Smooth muscle cell (in vitro differentiated cells): ENCODE measurements around the gene PRR15L. TPM values are rescaled to one million over a fixed set of nuclear protein-coding genes. Genes with fewer than 3 reads are reported as not detected.

Experiments used
- DNase-seq: peaks from one replicate; lab custom pipeline; 2025; ENCODE audit not compliant: unreplicated experiment; lab: John Stamatoyannopoulos, UW
- H2AFZ ChIP-seq: fragments of 200-600 bp; sonication (generic); 2 replicates; pipeline ENCODE4 v1.6.0; 2016; ENCODE audit warnings: antibody characterized with exemption, low read depth, mild to moderate bottlenecking
- H3F3A ChIP-seq: fragments of 200-600 bp; sonication (generic); 2 replicates; pipeline ENCODE4 v1.6.0; 2017; ENCODE audit warnings: antibody characterized with exemption, low read depth
- H3K27ac ChIP-seq: fragments of 200-600 bp; sonication (generic); 2 replicates; pipeline ENCODE4 v1.5.1; 2016; ENCODE audit warnings: low read depth, mild to moderate bottlenecking
- H3K27me3 ChIP-seq: fragments of 200-600 bp; sonication (generic); 2 replicates; pipeline ENCODE4 v1.6.1; 2016; ENCODE audit warnings: low read depth, mild to moderate bottlenecking
- H3K36me3 ChIP-seq: fragments of 200-600 bp; sonication (generic); 2 replicates; pipeline ENCODE4 v1.5.1; 2016; ENCODE audit warnings: low read depth
- H3K4me1 ChIP-seq: fragments of 200-600 bp; sonication (generic); 2 replicates; pipeline ENCODE4 v1.5.1; 2016; ENCODE audit warnings: low read depth
- H3K4me2 ChIP-seq: fragments of 200-600 bp; sonication (generic); 2 replicates; pipeline ENCODE4 v1.6.0; 2016; ENCODE audit warnings: mild to moderate bottlenecking
- H3K4me3 ChIP-seq: fragments of 200-600 bp; sonication (generic); 2 replicates; pipeline ENCODE4 v1.5.1; 2016; ENCODE audit warnings: mild to moderate bottlenecking
- H3K79me2 ChIP-seq: fragments of 200-600 bp; sonication (generic); 2 replicates; pipeline ENCODE4 v1.6.0; 2016; ENCODE audit warnings: low read depth, mild to moderate bottlenecking
- H3K9ac ChIP-seq: fragments of 200-600 bp; sonication (generic); 2 replicates; pipeline ENCODE4 v1.6.0; 2016; ENCODE audit warnings: low read depth
- H3K9me3 ChIP-seq: fragments of 200-600 bp; sonication (generic); replicated peaks from 2 replicates; pipeline ENCODE4 v1.5.1; 2016; ENCODE audit warnings: low read depth
- H4K20me1 ChIP-seq: fragments of 200-600 bp; sonication (generic); 2 replicates; pipeline ENCODE4 v1.6.0; 2016; ENCODE audit warnings: low read depth
- WGBS: methylation state at CpG from one replicate; pipeline ENCODE4 v1.1.7; 2016; ENCODE audit warnings: low lambda C conversion rate; 5-methylcytosine and 5-hydroxymethylcytosine counted together
- polyA plus RNA-seq: library from polyadenylated mRNA; unstranded; fragments of >200 nt; fragmentation: Nextera tagmentation; extraction: Ambion mirVana; gene quantifications from 2 replicates; pipeline ENCODE4 v1.2.1, GENCODE V29; 2016
- total RNA-seq: library from RNA; depleted of rRNA; stranded (reverse); fragments of >200 nt; gene quantifications from 2 replicates; pipeline ENCODE4 v1.2.3, GENCODE V29; 2014
- TF ChIP-seq, protein P1 (sequence below): fragments of 200-600 bp; sonication (generic); IDR thresholded peaks from 2 replicates; pipeline ENCODE4 v1.5.1; 2017; ENCODE audit warnings: borderline replicate concordance, mild to moderate bottlenecking, antibody characterized with exemption; ENCODE audit not compliant: insufficient read depth, poor library complexity, severe bottlenecking

The PRR15L gene
- total and polyA plus RNA-seq, 2 experiments from 2014 or later = not detected

DNA sequence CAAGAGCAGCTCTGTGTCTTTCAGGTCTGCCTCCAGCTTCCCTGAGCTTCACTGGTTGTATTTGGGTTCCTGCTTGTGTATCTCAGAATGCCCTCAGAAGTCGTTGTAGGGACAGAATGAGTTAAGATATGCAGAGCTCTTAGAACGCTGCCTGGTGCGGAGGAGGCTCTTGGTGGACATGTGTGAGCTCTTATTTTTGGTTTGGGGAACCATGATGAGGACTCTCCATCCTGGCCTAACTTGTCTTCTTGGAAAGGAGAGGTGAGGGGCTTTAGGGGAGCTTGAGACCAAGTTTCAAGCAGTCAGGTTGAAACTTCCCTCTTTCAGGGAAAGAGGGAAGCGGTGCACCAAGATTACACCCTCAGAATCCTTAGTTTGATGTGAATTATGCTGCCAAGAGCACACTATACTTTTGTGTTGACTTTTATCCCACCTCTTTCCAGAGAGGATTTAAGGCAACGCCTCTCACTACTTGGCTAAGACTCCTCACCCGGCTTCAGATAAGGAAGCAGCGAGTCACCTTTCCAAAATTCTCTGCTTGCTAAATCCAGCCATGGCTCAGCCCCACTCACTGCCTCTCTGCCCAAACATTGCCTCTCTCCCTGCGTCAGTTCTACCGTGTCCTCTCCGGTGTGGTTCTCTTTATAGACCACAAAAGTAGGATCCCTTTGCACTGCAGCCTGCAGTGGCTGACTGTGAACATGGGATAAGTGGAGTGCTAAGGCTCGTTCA, 26.0 kb upstream of the PRR15L start:
- no peaks in the 10 kb centered on the region for H3K79me2 ChIP-seq
- no peak overlapping the region for H2AFZ ChIP-seq
- H3K36me3 ChIP-seq = no peaks in the 10 kb centered on the region
- no peaks in the 10 kb centered on the region for H3K9me3 ChIP-seq
- H3F3A ChIP-seq = peaks cover 6% of the 10 kb centered on the region
- H3K4me1 ChIP-seq = peaks cover 24% of the 10 kb centered on the region
- no peak overlapping the region for H3K27ac ChIP-seq
- no peak for DNase-seq
- H3K9ac ChIP-seq = no peak overlapping the region
- WGBS = 60% methylated on average over 11 of the region's 11 CpGs
- H3K27me3 ChIP-seq = no peaks in the 10 kb centered on the region
- TF ChIP-seq, protein P1, sequence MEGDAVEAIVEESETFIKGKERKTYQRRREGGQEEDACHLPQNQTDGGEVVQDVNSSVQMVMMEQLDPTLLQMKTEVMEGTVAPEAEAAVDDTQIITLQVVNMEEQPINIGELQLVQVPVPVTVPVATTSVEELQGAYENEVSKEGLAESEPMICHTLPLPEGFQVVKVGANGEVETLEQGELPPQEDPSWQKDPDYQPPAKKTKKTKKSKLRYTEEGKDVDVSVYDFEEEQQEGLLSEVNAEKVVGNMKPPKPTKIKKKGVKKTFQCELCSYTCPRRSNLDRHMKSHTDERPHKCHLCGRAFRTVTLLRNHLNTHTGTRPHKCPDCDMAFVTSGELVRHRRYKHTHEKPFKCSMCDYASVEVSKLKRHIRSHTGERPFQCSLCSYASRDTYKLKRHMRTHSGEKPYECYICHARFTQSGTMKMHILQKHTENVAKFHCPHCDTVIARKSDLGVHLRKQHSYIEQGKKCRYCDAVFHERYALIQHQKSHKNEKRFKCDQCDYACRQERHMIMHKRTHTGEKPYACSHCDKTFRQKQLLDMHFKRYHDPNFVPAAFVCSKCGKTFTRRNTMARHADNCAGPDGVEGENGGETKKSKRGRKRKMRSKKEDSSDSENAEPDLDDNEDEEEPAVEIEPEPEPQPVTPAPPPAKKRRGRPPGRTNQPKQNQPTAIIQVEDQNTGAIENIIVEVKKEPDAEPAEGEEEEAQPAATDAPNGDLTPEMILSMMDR = no peak
- no peak overlapping the region for H3K4me2 ChIP-seq
- no peak overlapping the region for H3K4me3 ChIP-seq
- H4K20me1 ChIP-seq = no peaks in the 10 kb centered on the region

DNA sequence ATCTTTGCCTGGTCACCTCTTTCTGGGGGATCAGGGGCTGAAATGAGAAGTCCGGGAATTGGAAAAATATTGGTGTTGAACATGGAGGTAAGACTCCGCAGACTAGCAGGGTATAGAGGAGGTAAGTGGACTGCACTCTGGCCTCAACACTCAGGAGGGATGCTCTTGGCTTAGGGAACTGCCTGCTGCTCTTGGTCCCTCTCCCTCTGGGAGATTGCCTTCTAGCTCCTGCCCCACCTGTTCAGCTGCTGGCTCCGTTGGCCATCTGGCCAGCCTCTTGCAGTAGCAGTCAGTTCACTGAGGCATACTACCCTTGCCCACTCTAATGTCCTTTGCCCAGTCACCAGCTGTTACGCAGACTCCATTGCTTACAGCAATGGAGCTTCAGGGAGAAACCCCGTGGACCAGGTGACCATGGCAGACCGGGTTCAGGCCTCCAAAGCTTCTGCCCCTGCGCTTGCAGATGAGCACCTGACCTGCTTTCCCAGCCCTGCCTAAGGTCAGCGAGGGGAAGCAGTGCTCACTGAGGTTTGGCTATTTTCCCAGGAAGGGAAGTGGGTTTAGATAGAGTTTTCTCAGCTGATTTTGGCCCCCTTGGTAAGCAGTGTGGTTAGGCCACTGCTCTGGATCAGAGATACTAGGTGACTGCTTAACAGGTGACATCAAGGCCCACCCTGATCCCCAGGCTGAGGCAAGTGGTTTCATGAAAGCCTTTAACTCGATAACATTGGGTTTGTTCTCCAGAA, 25.1 kb upstream of the PRR15L start:
- Histone ChIP-seq H3K9ac (no peak overlapping the region), H3K4me3 (no peak overlapping the region), H4K20me1 (no peaks in the 10 kb centered on the region), H3K36me3 (no peaks in the 10 kb centered on the region), H3K4me1 (peaks cover 21% of the 10 kb centered on the region), H3K27me3 (no peaks in the 10 kb centered on the region), H3K4me2 (no peak overlapping the region), H3F3A (peaks cover 4% of the 10 kb centered on the region), H3K9me3 (no peaks in the 10 kb centered on the region), H2AFZ (no peak overlapping the region), H3K27ac (no peak overlapping the region), H3K79me2 (no peaks in the 10 kb centered on the region)
- TF ChIP-seq, protein P1 = no peak
- DNase-seq = no peak
- WGBS = 96% methylated on average over 9 of the region's 9 CpGs

- H3K4me3 ChIP-seq = no peak overlapping the region
- DNase-seq = no peak
- no peak overlapping the region for H3K9ac ChIP-seq
- no peaks in the 10 kb centered on the region for H3K27me3 ChIP-seq
- TF ChIP-seq, protein P1 = no peak
- peaks cover 14% of the 10 kb centered on the region for H3K4me1 ChIP-seq
- no peak overlapping the region for H3K27ac ChIP-seq
- no peaks in the 10 kb centered on the region for H3K36me3 ChIP-seq
- no peaks in the 10 kb centered on the region for H3K9me3 ChIP-seq
- 56% methylated on average over 14 of the region's 14 CpGs for WGBS
- no peak overlapping the region for H2AFZ ChIP-seq
- no peaks in the 10 kb centered on the region for H3F3A ChIP-seq
- H3K79me2 ChIP-seq = no peaks in the 10 kb centered on the region
- no peak overlapping the region for H3K4me2 ChIP-seq
- H4K20me1 ChIP-seq = no peaks in the 10 kb centered on the region
Measured at GRCh38 chr17:47982091-47982617, 24.5 kb upstream of the PRR15L start.
